DOHH2 (cell line): ENCODE data around the gene CAMTA1.
A peak's percentile ranks its signal among the peaks of the same experiment; 100 is the strongest.

Experiments used
- EZH2phosphoT487 ChIP-seq: fragments of 200-600 bp; sonication (generic); IDR thresholded peaks from 2 replicates; pipeline ENCODE4 v1.6.1; 2017; ENCODE audit warnings: borderline replicate concordance, mild to moderate bottlenecking, antibody characterized with exemption, low read length, moderate library complexity, mixed read lengths
- TF ChIP-seq, protein P1 (sequence below): fragments of 200-600 bp; sonication (generic); IDR thresholded peaks from one replicate; pipeline ENCODE4 v1.5.1; 2014; ENCODE audit warnings: antibody characterized with exemption, mild to moderate bottlenecking, low read depth, low read length; ENCODE audit not compliant: poor library complexity, severe bottlenecking

DNA sequence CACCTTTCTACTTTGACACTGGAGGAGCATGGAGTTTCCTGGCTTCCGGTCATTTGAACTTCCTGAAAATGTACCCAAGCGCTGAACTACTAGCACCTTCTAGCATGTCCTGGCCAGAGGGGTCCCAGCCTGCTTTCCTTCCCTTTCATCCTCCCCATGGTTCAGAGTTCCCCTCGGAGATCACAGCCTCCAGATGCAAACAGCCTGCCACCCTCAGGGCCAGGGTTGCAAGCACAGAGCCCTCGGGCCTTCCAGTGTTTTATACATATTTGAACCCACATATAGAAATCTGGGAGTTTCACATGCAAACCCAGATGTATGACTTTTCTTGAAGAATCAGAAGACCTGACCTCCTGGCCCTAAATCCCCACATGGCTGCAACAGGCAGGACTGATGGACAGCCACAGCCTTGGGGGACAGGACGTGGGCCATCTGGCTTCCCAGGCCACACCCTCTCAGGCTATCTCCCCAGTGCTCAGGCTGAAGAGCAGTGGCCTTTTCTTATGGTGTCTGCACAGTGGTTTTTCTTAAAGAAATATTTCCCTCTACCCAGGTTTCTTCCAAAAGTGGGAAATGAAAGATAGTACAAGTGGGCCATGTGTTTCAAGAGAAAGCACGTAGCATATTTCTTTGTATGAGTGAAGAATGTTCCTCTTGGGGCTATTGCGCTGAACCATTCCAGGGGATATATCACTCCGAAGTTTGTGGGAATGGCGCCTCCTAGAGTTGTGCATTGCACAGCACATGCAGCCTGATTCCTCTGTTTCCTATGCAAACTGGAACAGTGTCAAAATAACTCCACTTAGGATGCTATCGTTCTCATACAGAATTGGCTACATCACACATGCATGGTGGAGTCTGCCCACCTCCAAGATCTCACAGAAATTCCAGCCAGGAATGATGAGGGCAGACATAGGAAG is 753.9 kb downstream of the CAMTA1 start:
- no peak for TF ChIP-seq EZH2phosphoT487
- TF ChIP-seq, protein P1, sequence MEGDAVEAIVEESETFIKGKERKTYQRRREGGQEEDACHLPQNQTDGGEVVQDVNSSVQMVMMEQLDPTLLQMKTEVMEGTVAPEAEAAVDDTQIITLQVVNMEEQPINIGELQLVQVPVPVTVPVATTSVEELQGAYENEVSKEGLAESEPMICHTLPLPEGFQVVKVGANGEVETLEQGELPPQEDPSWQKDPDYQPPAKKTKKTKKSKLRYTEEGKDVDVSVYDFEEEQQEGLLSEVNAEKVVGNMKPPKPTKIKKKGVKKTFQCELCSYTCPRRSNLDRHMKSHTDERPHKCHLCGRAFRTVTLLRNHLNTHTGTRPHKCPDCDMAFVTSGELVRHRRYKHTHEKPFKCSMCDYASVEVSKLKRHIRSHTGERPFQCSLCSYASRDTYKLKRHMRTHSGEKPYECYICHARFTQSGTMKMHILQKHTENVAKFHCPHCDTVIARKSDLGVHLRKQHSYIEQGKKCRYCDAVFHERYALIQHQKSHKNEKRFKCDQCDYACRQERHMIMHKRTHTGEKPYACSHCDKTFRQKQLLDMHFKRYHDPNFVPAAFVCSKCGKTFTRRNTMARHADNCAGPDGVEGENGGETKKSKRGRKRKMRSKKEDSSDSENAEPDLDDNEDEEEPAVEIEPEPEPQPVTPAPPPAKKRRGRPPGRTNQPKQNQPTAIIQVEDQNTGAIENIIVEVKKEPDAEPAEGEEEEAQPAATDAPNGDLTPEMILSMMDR: peak; percentile 54
